HG02943 (cell line): ENCODE data around the gene TRPM8.

Experiments used
- ATAC-seq: cut with Tn5 transposase; IDR thresholded peaks from one replicate; pipeline ENCODE4 v1.9.1; 2021; ENCODE audit warnings: mild to moderate bottlenecking, low read depth, moderate library complexity; ENCODE audit not compliant: unreplicated experiment

The TRPM8 gene

GRCh38 chr2:234033174-234033573 is 116.0 kb downstream of the TRPM8 start:
- ATAC-seq: no peak

GRCh38 chr2:234033885-234034284 is 116.7 kb downstream of the TRPM8 start:
- no peak for ATAC-seq

- no peak for ATAC-seq
Observed at GRCh38 chr2:234038076-234038802, 121.1 kb downstream of the TRPM8 start.

- no peak for ATAC-seq
Observed at GRCh38 chr2:234044157-234044556, 127.0 kb downstream of the TRPM8 start.

DNA sequence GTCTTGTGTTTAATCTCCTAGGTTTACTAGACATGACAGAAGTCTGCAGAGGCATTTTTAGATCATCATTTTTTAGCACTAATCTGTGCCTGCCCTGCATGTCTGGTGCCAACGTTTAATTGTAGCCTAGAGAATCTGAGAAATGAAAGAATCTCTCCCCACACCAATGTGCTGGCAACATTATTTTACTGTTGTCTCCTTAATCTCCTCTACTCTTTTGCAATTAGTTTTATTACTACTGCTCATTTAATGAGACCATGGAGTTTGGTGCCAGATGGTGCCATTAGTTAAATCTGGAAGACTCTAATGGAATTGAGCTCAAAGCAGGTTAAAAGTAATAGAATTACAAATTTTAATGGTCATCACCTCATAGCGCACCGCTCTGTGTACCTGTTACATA is 129.3 kb downstream of the TRPM8 start:
- ATAC-seq: no peak

DNA sequence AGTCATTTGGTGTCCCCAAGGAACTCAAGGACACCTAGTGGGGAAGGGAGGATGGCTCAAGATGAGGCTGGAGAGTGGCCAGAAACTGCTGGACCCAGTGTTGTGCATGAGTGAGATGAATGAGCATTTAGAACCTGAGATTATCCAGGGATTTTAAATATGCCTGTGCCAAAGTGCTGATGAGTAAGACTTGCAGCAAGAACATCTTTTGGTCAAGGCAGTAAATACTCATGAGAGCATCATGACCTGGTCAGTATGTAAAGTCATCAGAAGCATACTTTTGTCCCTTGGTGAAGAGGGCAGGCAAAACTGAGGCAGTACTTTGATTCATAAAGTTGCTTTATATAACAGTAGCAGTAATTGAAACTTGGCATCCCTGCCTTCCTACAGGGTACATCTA is 130.2 kb downstream of the TRPM8 start:
- no peak for ATAC-seq

- no peak for ATAC-seq
Observed at GRCh38 chr2:234048049-234048448, 130.9 kb downstream of the TRPM8 start.

GRCh38 chr2:234050455-234051135 is 133.4 kb downstream of the TRPM8 start, which contains the start of gene SPP2:
Gene SPP2 (plus strand): TSS chr2:234050702. CDS start chr2:234050787, 85 bp downstream.
- no peak for ATAC-seq

GRCh38 chr2:234051374-234052070 is 134.3 kb downstream of the TRPM8 start:
- no peak for ATAC-seq

DNA sequence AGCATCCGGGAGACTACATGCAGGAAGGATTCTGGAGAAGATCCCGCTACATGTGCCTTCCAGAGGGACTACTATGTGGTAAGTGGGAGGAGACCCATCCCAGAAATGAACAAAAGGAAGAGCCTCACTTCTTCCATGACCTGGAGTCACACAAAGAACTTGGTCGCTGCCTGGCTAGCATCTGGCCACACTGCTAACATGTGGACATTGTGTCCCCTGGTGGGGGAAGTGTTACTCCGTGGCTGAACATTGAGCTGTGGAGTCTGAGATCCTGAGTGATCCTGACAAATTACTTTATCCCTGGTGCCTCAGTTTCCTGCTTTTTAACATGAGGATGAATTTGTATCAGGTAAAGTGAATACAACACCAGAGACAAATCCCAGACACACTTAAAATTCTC is 141.7 kb downstream of the TRPM8 start:
- no peak for ATAC-seq

DNA sequence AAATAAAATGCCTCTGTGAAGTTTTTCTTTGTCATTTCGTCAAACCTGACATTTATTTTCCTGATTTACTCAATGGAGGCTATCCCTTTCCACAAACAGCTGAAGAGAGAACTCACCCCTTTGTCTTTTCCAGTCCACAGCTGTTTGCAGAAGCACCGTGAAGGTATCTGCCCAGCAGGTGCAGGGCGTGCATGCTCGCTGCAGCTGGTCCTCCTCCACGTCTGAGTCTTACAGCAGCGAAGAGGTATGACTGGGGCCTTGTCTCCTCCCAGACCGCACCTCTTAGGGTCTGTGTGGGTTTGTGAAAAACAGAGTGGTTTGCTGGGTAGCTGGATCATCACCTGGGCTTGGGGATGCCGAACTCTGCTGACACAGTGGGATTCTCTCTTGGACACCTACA is 143.1 kb downstream of the TRPM8 start:
- ATAC-seq: no peak

GRCh38 chr2:234061624-234062257 is 144.6 kb downstream of the TRPM8 start:
- no peak for ATAC-seq

DNA sequence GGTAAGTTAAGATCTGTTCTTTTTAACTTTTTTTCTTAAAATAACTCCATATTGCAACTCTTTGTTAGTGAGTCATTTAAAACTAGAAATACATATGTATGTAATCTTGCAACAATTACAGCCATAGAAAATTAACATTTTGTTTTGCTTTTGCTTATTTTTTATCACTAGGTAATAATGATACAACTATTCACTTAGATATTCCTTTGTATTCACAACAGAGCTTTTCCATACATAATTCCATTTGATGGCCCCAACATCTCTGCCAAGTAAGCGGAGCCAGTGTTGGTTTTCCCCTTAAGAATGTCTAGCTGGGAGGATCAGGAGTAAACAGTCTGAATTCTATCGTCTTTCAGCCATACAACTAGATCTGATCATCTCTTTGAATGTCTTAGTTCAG is 149.4 kb downstream of the TRPM8 start:
- ATAC-seq: no peak
